Prostate gland (tissue), 2 donors: Measurements from ENCODE around the gene METTL21A.

Source experiments
- CTCF ChIP-seq, 4 experiments: fragments of 200-600 bp in 2 of 4; fragments of 450-650 bp in 2 of 4; sonication (generic) in 2 of 4; IDR thresholded peaks; 1 replicate in 3 of 4; 2 replicates in 1 of 4; pipeline ENCODE4 v1.5.1; 2016 to 2019; ENCODE audit warnings: antibody characterized with exemption in 4 of 4, mild to moderate bottlenecking in 2 of 4, moderate library complexity in 2 of 4
- POLR2A ChIP-seq: fragments of 450-650 bp; IDR thresholded peaks from one replicate; pipeline ENCODE4 v1.6.1; 2016; ENCODE audit warnings: antibody characterized with exemption, mild to moderate bottlenecking

- TF ChIP-seq POLR2A, result no peak
- TF ChIP-seq CTCF (IDR thresholded peaks at IDR 0.05), result no peak
These were observed 36.1 kb downstream of the METTL21A start for GRCh38 chr2:207589143-207589542.
